ENCODE measurements around the gene BPTF. TPM values are rescaled to one million over a fixed set of nuclear protein-coding genes. Genes with fewer than 3 reads are reported as not detected.
"Not testable (repeated sequence)": the region's sequence is repeated elsewhere in the genome, so short reads cannot be mapped to it uniquely, and the experiment has no call there.

BPTF gene
- total and polyA plus RNA-seq, 2 of the 8 experiments (the other 6 are each of a cell fraction or from before 2014, with no cell fraction given) = 107 to 228 TPM

GRCh38 chr17:68022547-68022946 is 197.2 kb downstream of the BPTF start:
- H3K36me3 ChIP-seq (ENCODE audit: control insufficient read depth in 2 of 4, insufficient read depth in 4 of 4, low read length in 3 of 4); H2BK120ac ChIP-seq (replicated peaks; ENCODE audit: low read depth, low read length); H3K56ac ChIP-seq (replicated peaks; ENCODE audit: insufficient read length, low read depth, low read length); H3K4me3 ChIP-seq (ENCODE audit: extremely low read depth in 1 of 4, insufficient read depth in 2 of 4, low read depth in 3 of 4, low read length in 4 of 4); H3K4ac ChIP-seq (replicated peaks; ENCODE audit: insufficient read length, low read depth, low read length); H4K8ac ChIP-seq (ENCODE audit: extremely low read depth, insufficient read depth, low read length); DNase-seq (ENCODE audit: low read depth in 1 of 2, low spot score in 2 of 2); H2BK12ac ChIP-seq (ENCODE audit: low read depth, low read length); H4K91ac ChIP-seq (replicated peaks; ENCODE audit: insufficient read length, low read length); H4K5ac ChIP-seq (ENCODE audit: insufficient read length, low read depth, low read length); H2AFZ ChIP-seq (ENCODE audit: low read length); H3K27me3 ChIP-seq (replicated peaks in 1 of 4; ENCODE audit: control insufficient read depth in 3 of 4, extremely low read depth in 1 of 4, insufficient read depth in 3 of 4, low read length in 3 of 4); H3K9me3 ChIP-seq (ENCODE audit: insufficient read depth in 2 of 2, low read depth in 1 of 2, low read length in 1 of 2); H2BK20ac ChIP-seq (ENCODE audit: low read length); H3K4me2 ChIP-seq (ENCODE audit: insufficient read depth in 1 of 2, low read depth in 2 of 2, low read length in 2 of 2); H3K4me1 ChIP-seq (replicated peaks in 1 of 4; ENCODE audit: control insufficient read depth in 3 of 4, insufficient read depth in 4 of 4, low read length in 3 of 4); H3K79me1 ChIP-seq (ENCODE audit: low read depth, low read length); H3K9ac ChIP-seq (replicated peaks in 1 of 4; ENCODE audit: extremely low read depth in 1 of 4, low read depth in 3 of 4, low read length in 3 of 4); FAIRE-seq; H4K20me1 ChIP-seq (replicated peaks in 1 of 2; ENCODE audit: control insufficient read depth in 1 of 2, insufficient read depth in 2 of 2, low read length in 2 of 2); H3K23ac ChIP-seq (ENCODE audit: insufficient read length); H2BK5ac ChIP-seq (ENCODE audit: low read depth, low read length); H3K27ac ChIP-seq (ENCODE audit: low read depth, low read length); H3K79me2 ChIP-seq (ENCODE audit: control insufficient read depth in 1 of 2, insufficient read depth in 2 of 2, low read length in 2 of 2); H3K18ac ChIP-seq (ENCODE audit: extremely low read depth, low read length); H2BK15ac ChIP-seq (ENCODE audit: low read length); H3K23me2 ChIP-seq (ENCODE audit: low read depth, low read length); H2AK5ac ChIP-seq (ENCODE audit: low read depth, low read length); H3K14ac ChIP-seq (ENCODE audit: insufficient read length): not testable (repeated sequence)
- peak; percentile 16 to 35; a peak in 2 of 4 replicates for TF ChIP-seq RAD21 (IDR thresholded peaks at IDR 0.05 in 1 of 2, conservative IDR thresholded peaks at IDR 0.05 in 1 of 2; ENCODE audit: low read depth in 2 of 2, low read length in 2 of 2)
- TF ChIP-seq CTCF (IDR thresholded peaks at IDR 0.05; ENCODE audit: control extremely low read depth in 1 of 3, insufficient read depth in 1 of 3, low read depth in 1 of 3, low read length in 3 of 3) = peak in 2 of 3 experiments; percentile 21 to 23; a peak in 2 of 4 replicates
- 0 out of 2 replicates have a peak, but pooled peaks have one; percentile 22 for TF ChIP-seq KDM1A (IDR thresholded peaks at IDR 0.05; ENCODE audit: borderline replicate concordance, low read length)
- ChIA-PET CTCF (ENCODE audit: partially characterized antibody) (interaction anchor here (0.6 to 1.8 kb wide), 15 partner anchors 8 to 377 kb away, joined by 3 to 13 read pairs (median 4); partner anchors contain the start of gene KPNA2), POLR2A (ENCODE audit: partially characterized antibody) (interaction anchor here (0.9 to 4.0 kb wide), 3 partner anchors 12 to 55 kb away, joined by 3 to 41 read pairs (median 9); partner anchors contain the start of gene KPNA2)
- 87% methylated on average over 15 of the region's 15 CpGs; no CpG with 5 or more reads in 1 of the 2 experiments for WGBS, 2 experiments (ENCODE audit: extremely low coverage in 1 of 2, insufficient coverage in 1 of 2, insufficient read length in 1 of 2, insufficient replicate concordance in 2 of 2, low coverage in 1 of 2, low lambda C conversion rate in 2 of 2, missing lambda C conversion rate in 1 of 2)
